ENCODE measurements around the gene XRRA1.

- no peak for TF ChIP-seq CTCF (conservative IDR thresholded peaks at IDR 0.05; ENCODE audit: low read depth, low read length)
- no peak for TF ChIP-seq EZH2 (IDR thresholded peaks at IDR 0.05; ENCODE audit: low read length, unreplicated experiment)
- TF ChIP-seq EZH2phosphoT487 (IDR thresholded peaks at IDR 0.05; ENCODE audit: borderline replicate concordance, low read length), result no peak
These were observed 53.4 kb downstream of the XRRA1 start for GRCh38 chr11:74895340-74896116.

Data from PC-3 (cell line).